COLO668 (cell line): Measurements from ENCODE around the gene ICAM2.
"Not testable (repeated sequence)": the region's sequence is repeated elsewhere in the genome, so short reads cannot be mapped to it uniquely, and the experiment has no call there.

ENCODE experiments used
- DNase-seq: peaks from one replicate; lab custom pipeline; 2025; ENCODE audit not compliant: unreplicated experiment; lab: John Stamatoyannopoulos, UW

Gene ICAM2

GRCh38 chr17:64015447-64015846 is 5.0 kb downstream of the ICAM2 start:
- DNase-seq = no peak

- no peak for DNase-seq
These were observed 10.6 kb downstream of the ICAM2 start for GRCh38 chr17:64009571-64010402.

DNA sequence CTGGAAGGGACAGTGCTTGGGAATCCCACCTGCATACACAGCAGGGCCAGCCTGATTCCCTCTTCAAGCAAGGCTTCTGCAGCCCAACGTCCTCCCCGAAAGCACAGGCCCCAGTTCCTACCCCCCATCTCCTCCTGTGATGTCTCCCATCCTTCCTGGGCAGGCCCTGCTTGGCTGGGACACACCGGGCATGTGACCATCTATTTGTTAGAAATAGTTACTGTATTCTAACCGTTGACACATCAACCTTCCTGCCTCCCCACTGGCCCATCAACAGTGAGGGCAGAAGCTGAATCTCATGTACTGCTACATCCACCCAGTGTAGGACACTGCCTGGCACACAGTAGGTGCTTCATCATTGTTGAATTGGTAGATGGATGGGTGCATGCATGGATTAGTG is 11.6 kb downstream of the ICAM2 start:
- DNase-seq = no peak

GRCh38 chr17:64008346-64008745 is 12.1 kb downstream of the ICAM2 start:
- no peak for DNase-seq

DNA sequence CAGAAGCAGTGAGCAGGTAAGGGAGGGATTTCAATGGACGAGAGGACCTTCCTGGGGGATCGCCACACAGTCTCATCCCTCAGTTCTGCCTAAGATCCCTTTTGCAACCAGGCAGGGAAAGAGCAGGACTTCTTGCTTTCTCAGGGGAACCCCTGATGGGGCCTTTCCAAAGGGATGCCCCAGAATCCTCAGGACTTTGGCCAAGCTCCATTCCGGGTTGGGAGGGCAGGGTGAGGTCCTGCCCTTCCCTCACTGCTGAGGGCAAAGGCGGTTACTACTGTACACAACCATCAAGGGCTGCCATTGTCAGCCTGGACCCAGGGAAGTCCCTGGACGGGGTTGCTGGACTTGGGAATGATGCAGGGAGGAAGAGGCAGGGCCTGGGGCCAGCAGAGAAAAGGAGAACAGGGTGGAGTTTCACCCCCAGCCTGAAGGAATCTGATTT is 12.6 kb downstream of the ICAM2 start:
- DNase-seq = no peak

GRCh38 chr17:64007089-64007837 is 13.2 kb downstream of the ICAM2 start:
- not testable (repeated sequence) for DNase-seq

DNA sequence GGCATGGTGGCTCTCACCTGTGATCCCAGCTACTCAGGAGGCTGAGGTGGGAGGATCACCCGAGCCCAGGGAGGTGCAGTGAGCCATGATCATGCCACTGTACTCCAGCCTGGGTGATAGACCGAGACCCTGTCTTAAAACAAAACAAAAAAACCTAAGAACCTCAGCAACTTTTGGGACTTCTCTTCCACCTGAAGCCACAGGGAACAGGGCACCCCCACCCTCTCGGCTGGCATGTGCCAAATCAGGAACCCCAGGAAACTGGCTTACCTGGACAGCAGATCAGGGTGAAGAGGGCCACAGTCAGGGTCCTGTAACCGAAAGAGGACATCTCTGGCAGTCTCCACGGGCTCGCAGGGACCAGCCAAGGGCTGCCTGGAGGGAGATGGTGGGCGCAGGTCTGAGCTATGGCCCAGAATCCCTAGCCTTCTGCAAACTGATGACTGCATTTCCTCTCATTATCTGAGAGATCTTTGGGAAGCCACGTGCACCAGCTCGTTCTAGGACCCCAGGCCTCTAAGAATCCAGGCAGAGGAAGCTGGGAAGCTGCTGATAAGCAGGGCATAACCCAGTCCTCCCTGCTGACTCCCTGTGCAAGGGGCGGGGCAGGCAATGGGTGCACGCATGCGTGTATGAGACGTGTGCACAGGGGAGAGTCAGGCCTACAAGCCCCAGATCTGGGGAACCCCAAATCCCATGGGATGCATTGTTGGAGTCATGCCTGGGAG is 13.9 kb downstream of the ICAM2 start:
- DNase-seq = no peak

DNA sequence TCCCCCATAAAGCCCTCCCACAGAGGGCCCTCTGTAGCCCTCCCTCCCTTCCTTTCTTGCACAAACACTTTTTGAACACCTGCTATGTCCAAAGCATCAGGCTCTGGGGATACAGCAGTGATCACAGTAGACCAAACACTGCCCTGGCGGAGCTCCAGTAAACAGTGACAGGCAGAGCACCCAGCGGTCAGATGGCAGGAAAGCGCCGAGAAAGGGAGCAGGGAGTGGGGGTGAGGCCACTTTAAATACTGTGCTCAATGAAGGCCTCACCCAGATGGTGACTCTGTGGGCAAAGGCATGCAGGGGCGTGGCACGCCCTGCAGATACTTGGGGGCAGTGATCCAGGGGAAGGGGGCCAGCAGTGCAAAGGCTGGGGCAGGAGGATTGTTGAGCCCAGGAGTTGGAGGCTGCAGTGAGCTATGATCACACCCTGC is 14.7 kb downstream of the ICAM2 start:
- DNase-seq = peak; percentile 17

DNA sequence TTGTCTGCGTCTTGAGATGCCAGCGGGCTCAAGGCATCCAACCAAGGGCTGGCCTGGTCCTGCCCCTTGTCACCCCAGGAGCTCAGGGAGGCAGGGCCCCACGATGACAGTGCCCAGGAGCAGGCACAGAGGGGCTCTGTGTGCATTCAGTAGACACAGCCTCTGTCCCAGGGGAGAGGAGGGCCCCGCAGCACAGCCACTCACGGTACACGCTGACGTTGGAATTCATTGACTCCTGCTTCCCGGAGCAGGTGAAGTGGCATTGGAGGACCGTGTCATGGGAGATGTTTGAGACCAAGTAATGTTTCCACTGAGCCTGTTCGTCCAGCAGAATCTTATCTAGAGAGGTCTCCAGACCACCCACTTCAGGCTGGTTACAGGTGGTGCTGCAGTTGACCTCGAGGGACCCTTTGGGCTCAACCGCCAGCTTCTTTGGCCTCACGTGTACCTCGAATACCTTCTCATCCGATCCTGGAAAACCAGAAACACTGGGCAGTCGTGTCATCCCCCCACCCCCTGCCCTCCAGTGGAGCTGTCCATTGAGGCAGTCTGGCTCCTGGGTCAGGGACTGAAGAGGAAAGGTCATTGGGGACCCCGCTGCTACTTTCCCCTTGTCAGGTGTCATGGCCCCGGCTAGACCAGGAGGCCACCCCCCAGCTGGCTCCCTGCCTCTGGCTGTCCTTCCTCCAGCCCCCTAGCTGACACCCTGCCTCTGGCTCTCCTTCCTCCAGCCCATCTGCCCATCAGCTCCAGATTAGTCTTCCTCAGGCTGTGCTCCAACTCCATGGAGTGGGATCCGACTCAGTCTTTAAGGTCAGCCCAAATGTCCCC is 15.3 kb downstream of the ICAM2 start:
- no peak for DNase-seq

DNA sequence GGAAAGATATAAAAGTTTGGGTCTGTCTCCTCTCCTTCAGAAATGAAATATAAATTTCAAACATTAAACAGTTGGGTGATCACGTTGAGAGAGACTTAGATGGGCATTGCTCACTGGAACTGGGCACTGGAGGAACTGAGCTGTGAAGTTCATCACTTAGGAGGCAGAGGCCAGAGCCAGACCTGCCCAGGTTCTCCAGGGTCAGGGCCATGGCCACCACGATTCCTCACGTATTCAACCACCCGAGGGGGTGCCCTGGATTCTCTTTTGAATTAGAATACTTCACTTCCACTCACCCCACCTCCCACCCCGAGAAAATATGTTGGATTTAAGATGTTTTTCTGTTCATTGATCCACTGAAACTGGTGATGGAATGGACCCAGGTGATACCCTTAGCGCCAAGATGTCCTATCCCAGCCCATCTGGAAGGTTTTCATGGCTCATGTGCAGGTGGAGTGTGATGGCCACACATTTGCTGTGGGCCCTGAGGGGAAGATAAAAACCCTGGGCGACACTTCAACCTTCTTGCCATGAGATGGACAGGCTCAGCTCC is 16.1 kb downstream of the ICAM2 start:
- no peak for DNase-seq

DNA sequence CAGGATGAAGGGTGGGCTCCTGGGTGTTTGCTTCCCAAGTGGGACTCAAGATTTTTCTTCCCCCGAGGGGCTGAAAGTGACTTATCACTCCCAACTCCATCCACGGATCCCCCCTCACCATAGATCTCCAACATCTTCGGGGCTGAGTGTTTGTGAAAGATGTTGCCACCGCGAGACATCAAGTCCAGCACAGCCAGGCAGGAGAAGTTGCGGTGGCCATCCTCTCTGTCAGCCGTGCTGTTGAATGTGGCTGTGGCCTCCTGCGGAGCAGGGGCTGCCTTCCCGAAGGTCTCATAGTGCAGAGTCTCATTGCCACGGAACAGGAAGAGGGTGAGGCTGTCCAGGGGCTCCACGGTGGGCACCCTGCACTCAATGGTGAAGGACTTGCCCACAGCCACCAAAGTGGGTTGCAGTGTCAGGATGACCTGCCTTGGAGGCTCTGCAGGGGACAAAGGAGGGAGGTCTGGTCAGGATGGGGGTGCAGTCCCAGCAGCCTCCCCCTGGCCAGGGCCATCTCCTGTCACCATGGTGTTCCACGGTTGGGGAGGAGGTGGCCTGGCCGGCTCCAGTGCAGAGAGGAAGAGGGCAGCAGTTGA is 16.8 kb downstream of the ICAM2 start:
- DNase-seq = no peak

- DNase-seq = no peak
These were observed 17.5 kb downstream of the ICAM2 start for GRCh38 chr17:64002658-64003525.

GRCh38 chr17:64001763-64002529 is 18.5 kb downstream of the ICAM2 start:
- no peak for DNase-seq

GRCh38 chr17:64001091-64001579 is 19.3 kb downstream of the ICAM2 start:
- DNase-seq = no peak

- no peak for DNase-seq
These were observed 20.5 kb downstream of the ICAM2 start for GRCh38 chr17:63999680-64000531.

DNA sequence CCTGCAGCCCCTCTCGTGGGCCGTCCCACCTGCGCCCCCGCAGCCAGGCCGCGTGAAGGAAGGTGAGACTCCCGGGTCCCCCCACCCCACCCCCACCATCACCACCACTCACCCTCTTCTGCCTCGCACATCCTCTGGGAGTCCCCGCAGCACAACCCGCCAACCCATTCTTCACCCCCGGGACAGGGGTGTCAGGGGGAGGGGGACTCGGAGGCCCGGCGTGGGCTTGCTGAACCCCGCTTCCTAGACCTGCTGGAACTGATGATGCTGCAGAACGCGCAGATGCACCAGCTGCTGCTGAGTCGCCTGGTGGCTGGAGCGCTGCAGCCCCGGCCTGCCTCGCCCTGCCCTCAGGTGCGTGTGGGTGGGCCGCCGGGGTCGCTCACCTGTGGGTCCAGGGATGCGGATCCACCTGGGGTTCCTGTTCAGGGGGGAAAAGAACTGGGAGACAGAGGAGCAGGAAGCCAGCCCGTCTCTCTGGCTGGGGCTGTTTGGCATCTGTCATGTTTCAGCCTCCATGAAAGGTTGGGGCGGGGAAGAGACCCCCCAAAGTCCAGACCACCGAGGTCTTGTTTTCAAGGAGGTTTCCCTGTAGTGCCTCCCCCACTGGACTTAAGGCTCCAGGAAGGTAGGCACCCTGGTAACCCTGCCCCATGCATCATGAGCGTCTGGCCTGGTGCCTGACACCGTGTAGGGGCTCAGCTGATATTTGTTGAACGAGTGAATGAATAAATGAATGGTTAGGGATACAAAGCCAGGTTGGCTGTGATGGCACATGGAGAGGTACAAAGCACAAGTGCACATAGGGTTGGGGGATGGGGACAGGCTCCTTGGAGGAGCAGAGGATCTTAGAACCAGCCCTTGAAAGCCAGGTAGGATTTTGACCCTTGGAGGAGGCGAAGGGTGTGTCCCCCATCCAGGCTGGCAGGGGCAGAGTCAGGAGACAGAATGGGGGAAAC is 21.4 kb downstream of the ICAM2 start:
- DNase-seq = no peak
